RKO (cell line): Measurements from ENCODE around the gene PAGE3.

Experiments used
- DNase-seq: peaks from one replicate; pipeline ENCODE4 v3.0.0-alpha.2; 2016; ENCODE audit warnings: low spot score

Gene PAGE3, protein sequence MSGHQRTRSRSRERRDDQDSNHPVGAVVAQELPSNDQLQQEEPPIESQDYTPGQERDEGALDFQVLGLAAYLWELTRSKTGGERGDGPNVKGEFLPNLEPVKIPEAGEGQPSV

DNA sequence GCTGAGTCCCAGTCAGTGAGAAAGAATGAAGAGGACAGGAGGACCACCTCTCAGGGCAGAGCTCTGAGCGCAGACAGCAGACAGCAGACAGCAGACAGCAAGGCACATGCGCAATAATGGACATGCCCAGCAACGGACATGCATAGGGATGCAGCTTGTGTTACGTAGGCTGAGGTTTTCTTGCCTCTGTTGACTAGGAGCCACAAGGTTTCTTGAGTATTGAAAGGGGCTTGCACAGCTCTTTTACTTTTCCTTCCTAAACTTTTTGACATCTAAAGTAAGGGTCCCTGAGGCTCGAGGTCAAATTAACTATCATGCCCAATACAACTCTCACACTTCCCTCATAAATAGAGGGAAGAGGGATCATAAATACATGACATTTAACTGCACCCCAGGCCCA is at the start of gene PAGE3:
PAGE3 (minus strand) TSS at position 101 of the 400 bp plus-strand sequence. CDS start 1,013 bp downstream, outside the sequence.
- DNase-seq, result no peak

DNA sequence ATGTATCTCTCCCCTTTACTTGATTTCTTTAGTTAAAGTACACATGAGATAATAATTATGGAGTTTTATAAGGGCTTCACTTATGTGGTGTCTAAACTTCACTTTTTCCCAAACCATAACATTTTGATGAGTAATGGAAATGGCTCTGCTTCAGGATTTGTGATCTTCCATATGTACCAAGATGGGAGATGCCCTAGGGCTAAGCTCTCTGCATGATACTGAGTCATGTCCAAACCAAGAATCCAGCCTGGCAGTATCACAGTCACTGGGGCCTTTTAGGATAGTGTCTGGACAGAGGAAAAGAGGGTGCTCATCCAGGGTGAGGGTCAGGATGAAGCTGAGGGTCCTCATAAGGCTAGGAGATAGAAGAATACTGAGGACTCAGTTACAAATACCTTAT is 47.9 kb upstream of the PAGE3 start:
- DNase-seq, result no peak

DNA sequence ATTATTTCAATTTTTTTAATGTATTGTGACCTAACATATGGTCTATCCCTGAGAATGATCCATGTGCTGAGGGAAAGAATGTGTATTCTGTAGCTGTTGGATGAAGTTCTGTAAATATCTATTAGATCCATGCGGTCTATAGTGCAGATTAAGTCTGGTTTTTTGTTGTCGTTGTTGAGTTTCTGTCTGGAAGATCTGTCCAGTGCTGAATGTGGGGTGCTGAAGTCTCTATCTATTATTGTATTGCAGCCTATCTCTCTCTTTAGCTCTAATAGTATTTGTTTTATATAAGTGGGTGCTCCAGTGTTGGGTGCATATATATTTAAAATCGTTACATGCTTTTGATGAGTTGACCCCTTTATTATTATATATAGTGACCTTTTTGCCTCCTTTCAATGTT is 26.2 kb upstream of the PAGE3 start:
- DNase-seq, result no peak

DNA sequence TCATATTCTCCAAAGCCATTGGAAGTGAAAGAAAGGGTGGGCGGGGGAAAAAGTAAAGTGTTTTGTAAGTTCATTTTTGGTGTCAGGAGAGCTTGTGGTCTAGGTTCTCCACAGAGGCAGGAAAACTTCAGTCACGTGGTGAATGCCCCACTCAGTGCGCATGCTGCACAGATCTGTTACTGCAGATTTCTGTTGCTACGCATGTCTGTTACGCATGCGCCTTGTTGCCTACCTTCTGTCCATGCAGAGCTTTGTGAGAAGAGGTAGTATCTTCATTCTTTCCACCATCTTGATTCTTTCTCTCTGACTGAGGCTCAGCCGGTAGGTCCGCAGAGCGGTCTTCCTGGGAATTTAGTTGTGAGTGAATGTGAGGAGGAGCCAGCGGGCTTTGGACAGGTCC is 15.1 kb upstream of the PAGE3 start:
- DNase-seq, result no peak

DNA sequence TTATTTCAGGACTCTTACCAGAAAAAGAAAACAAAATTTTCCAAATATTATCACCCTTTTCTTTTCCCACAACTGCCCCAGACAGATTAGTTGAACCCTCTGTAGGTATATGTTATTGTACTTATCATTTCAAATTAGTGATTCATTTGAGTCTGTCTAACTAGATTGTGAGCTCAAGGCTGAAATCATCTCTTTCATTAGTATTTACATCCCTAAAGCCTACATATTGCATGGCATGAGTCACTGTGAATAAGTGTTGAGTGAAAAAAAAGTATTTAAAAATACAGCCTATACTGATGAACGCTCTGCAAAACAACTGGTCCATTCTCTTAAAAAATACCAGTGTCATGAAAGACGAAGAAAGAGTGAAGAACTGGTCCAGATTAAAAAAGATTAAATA is 3.9 kb downstream of the PAGE3 start:
- DNase-seq, result no peak

DNA sequence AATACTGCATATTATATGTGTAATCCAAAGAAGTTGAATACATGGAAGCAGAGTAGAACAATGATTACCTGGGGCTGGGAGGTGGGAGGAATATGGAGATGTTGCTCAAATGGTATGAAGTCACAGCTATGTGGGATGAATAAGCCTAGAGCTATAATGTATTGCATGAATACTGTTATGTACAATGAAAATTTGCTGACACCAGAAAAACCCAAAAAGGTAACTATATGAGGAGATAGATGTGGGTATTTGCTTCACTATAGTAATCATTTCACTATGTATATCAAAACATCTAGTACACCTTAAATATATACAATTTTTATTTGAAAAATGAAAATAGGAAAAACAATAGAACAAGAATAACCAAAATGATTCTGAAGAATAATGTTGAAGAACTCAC is 11.2 kb downstream of the PAGE3 start:
- DNase-seq, result no peak

DNA sequence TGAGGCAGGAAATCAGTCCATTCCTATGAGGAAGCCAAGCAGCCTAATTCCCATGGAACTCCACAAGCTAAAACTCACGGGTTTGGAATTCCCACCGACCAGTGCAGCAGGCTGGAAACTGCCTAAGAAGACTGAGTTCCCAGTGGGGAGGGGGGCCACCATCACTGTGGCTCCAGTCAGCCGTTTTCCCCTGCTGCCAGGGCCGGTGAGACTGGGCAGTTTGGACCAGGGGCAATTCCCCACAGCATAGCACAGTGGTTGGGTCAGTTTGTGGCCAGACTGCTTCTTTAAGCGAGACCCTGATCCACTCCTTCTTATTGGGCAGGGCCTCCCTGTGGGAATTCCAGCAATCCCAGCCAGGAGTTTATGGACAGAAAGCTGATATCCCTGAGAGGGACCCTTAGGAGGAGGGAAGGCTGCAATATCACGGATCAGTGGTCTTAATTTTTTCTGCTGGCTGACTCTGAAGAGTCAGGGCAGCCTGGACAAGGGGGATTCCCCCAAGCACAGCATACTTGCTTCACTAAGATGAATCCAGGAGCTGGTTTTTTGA is 23.9 kb downstream of the PAGE3 start:
- no peak for DNase-seq

DNA sequence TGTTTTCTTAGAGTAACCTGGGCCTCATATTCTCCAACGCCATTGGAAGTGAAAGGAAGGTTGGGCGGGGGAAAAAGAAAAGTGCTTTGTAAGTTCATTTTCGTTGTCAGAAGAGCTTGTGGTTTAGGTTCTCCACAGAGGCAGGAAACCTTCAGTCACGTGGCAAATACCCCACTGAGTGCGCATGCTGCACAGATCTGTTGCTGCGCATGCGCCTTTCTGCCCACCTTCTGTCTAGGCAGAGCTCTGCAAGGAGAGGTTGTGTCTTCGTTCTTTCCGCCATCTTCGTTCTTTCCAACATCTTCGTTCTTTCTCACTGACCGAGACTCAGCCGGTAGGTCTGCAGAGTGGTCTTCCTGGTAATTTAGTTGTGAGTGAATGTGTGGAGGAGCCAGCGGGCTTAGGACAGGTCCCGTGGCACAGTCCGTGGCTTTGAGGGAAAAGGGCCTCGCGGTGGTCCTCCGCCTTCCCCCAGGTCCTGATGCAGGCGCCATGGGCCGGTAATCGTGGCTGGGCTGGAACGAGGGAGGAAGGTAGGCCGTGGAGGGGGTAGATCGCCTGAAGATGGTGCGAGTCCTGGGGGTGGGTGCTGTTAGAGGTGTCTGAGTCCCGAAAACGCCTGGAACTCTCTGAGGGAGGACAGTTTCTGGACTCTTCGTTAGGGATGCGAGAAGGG is 44.5 kb downstream of the PAGE3 start, which contains the start of gene PAGE5:
PAGE5 (plus strand) TSS at position 228 of the 676 bp plus-strand sequence. CDS start 1,037 bp downstream, outside the sequence.
- no peak for DNase-seq

DNA sequence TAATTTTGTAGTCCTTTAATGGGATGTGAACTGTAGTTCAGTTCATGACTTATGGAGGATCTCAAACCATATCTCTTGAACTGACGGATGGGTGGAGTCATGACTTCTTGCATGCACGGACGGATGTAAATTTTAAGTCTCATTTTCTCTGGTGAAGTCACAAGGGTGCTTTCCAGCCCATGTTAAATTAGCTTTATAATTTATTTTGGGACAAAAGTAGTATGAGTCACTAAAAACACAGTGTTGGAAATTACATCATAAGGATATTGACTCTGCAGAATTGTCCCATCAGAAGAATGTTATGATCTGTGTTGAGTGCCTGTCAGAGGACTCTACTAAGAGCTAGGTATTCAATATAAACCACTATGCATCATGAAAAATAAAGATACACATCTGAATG is 51.3 kb downstream of the PAGE3 start:
- DNase-seq, result no peak

DNA sequence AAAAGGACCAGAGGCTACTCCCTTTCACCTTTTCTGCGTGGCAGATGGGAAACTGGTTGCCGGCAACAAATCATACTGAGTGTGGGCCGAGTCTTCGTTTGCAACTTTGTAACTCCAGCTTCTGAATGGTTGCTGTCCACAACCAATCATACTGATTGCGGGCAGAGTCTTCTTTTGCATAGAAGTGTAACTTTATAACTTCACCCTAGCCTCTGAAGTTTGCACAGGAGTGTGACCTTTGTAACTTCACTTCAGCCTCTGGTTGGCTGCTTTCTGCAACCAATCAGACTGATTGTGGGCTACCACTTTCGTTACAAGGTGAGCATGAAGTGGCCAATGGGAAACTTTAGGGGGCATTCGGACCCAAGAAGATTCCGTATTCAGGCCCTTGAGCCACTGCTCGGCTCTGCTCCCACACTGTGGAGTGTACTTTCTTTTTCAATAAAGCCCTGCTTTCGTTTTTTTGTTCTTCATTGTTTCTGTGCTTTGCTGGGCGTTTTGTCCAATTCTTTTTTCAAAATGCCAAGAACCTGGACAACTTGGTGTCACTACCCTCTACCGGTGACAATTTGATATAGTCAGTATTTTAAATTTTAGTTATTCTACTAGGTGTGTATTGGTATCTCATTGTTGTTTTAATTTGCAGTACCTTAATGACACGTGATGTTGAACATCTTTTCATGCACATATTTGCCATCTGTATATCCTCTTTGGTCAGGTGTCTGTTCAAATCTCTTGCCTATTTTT is 53.6 kb downstream of the PAGE3 start:
- DNase-seq, result no peak
